Natural killer cell (primary cell): ENCODE measurements around the gene PGGHG. TPM values are rescaled to one million over a fixed set of nuclear protein-coding genes. Genes with fewer than 3 reads are reported as not detected.

ENCODE experiments used
- ATAC-seq, 3 donors: fragments of 150-1000 bp in 2 of 3; fragments of 200-7000 bp in 1 of 3; cut with Tn5 transposase; 1 replicate in 1 of 3; 2 replicates in 2 of 3; pipeline ENCODE4 v1.10.0; 2021; ENCODE audit warnings: mild to moderate bottlenecking in 2 of 3, moderate library complexity in 2 of 3
- DNase-seq, 2 donors: peaks; one replicate each; pipeline versions ENCODE4 v3.0.0 to v3.0.0-alpha.2; 2013 to 2021; ENCODE audit warnings: mixed read lengths in 1 of 2
- H3K27ac ChIP-seq: one replicate; pipeline ENCODE4 v1.5.1; 2013; ENCODE audit warnings: mild to moderate bottlenecking, low read length
- H3K27me3 ChIP-seq: one replicate; pipeline ENCODE4 v1.6.1; 2013; ENCODE audit warnings: low read length; ENCODE audit not compliant: control insufficient read depth, insufficient read depth
- H3K36me3 ChIP-seq: one replicate; pipeline ENCODE4 v1.6.1; 2013; ENCODE audit warnings: low read length; ENCODE audit not compliant: control insufficient read depth, insufficient read depth
- H3K4me1 ChIP-seq: one replicate; pipeline ENCODE4 v1.6.1; 2013; ENCODE audit warnings: low read length; ENCODE audit not compliant: control insufficient read depth, insufficient read depth
- H3K4me3 ChIP-seq: one replicate; pipeline ENCODE4 v1.5.1; 2013; ENCODE audit warnings: low read length
- H3K9me3 ChIP-seq: one replicate; pipeline ENCODE4 v1.6.1; 2013; ENCODE audit warnings: low read length; ENCODE audit not compliant: control insufficient read depth, insufficient read depth
- H3K27ac Mint-ChIP-seq, 2 donors: one replicate each; pipeline ENCODE4 v1.8.0; 2022; ENCODE audit warnings: mild to moderate bottlenecking in 2 of 2, mixed read lengths in 2 of 2, moderate library complexity in 1 of 2
- H3K27me3 Mint-ChIP-seq, 2 donors: one replicate each; pipeline ENCODE4 v1.8.0; 2022; ENCODE audit warnings: low read depth in 2 of 2, mixed read lengths in 2 of 2
- H3K36me3 Mint-ChIP-seq: one replicate; pipeline ENCODE4 v1.8.0; 2022; ENCODE audit warnings: mixed read lengths
- H3K4me1 Mint-ChIP-seq, 2 donors: one replicate each; pipeline ENCODE4 v1.8.0; 2022; ENCODE audit warnings: mixed read lengths in 2 of 2
- H3K4me3 Mint-ChIP-seq: one replicate; pipeline ENCODE4 v1.8.0; 2022; ENCODE audit warnings: mild to moderate bottlenecking, moderate library complexity, mixed read lengths
- H3K9me3 Mint-ChIP-seq, 2 donors: one replicate each; pipeline ENCODE4 v1.8.0; 2022; ENCODE audit warnings: mixed read lengths in 2 of 2
- WGBS: methylation state at CpG from one replicate; pipeline ENCODE4 v1.1.7; 2013; ENCODE audit warnings: missing lambda C conversion rate; ENCODE audit not compliant: insufficient coverage; 5-methylcytosine and 5-hydroxymethylcytosine counted together
- intact Hi-C: fragments of 100-400 bp; cut with micrococcal nuclease; formaldehyde crosslinking; loops from one replicate; pipeline ENCODE4 v1.14.2; 2022
- total RNA-seq, 4 donors: library from RNA; stranded (reverse); fragments of 120-200 nt in 1 of 4; gene quantifications; one replicate each; pipeline versions ENCODE4 v1.2.3 to v1.2.4, GENCODE V29; 2013 to 2022
- TF ChIP-seq, protein P1 (sequence below): fragments of 200-600 bp; IDR thresholded peaks from one replicate; pipeline ENCODE4 v1.8.0; 2022; ENCODE audit warnings: antibody characterized with exemption

Gene PGGHG
- total RNA-seq, 3 donors from 2014 or later (not counting 1 experiment from before 2014, with no cell fraction given): 130 to 237 (median 153) TPM

DNA sequence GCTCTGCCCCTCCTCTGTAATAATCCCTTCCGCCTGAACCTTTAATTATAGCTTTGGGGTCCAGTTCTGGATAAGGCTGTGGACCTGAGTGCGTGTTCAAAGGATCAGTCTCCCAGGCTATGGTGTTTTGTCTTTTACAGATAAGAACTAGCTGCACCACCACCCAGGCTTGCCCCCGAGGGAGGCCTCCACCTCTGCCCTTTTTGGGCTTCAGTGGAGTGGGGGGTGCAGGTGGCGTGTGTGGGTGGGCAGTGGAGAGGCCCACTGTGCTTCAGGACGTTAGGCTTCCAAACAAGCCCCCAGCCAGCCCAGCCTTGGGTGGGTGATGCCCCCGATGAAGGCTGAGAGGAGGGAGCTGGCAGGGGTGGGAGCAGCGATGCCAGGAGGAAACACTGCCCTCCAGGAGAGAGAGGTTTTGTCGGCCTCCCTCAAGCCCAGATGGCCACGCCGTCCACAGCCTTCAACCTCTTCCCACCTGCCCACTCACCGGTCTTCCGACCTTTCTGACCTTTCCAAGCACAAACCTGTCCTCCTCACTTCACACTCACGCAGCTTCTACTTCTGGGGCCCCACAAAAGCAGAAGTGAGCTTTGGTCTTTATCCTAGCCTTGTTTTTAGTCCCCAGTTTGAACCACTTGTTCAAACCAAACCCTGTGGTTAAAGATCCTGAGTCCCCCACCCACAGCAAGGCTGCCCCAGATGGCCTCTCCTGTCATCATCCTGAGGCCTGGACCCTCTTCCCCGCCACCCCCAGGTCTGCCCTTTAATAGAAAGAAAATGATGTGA lies 31.8 kb upstream of the PGGHG start:
- Histone ChIP-seq H3K36me3 (peaks cover 16% of the 10 kb centered on the region), H3K27ac (no peak overlapping the region), H3K9me3 (no peaks in the 10 kb centered on the region), H3K4me3 (no peak overlapping the region), H3K4me1 (peaks cover 12% of the 10 kb centered on the region), H3K27me3 (no peaks in the 10 kb centered on the region)
- 58% methylated on average over 14 of the region's 14 CpGs for WGBS
- Mint-ChIP-seq H3K4me3 (no peak overlapping the region), H3K27me3 (peaks cover 0 to 3% of the 10 kb centered on the region in 2 donors), H3K4me1 (no peaks in the 10 kb centered on the region), H3K27ac (no peak overlapping the region), H3K9me3 (no peaks in the 10 kb centered on the region), H3K36me3 (peaks cover 7% of the 10 kb centered on the region)
- DNase-seq: no peak
- TF ChIP-seq, protein P1, sequence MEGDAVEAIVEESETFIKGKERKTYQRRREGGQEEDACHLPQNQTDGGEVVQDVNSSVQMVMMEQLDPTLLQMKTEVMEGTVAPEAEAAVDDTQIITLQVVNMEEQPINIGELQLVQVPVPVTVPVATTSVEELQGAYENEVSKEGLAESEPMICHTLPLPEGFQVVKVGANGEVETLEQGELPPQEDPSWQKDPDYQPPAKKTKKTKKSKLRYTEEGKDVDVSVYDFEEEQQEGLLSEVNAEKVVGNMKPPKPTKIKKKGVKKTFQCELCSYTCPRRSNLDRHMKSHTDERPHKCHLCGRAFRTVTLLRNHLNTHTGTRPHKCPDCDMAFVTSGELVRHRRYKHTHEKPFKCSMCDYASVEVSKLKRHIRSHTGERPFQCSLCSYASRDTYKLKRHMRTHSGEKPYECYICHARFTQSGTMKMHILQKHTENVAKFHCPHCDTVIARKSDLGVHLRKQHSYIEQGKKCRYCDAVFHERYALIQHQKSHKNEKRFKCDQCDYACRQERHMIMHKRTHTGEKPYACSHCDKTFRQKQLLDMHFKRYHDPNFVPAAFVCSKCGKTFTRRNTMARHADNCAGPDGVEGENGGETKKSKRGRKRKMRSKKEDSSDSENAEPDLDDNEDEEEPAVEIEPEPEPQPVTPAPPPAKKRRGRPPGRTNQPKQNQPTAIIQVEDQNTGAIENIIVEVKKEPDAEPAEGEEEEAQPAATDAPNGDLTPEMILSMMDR: no peak
- no peak for ATAC-seq
- intact Hi-C loops: no loop called here

GRCh38 chr11:257766-258493 lies 31.0 kb upstream of the PGGHG start:
- no peaks in the 10 kb centered on the region for H3K4me1 Mint-ChIP-seq
- H3K9me3 Mint-ChIP-seq: no peaks in the 10 kb centered on the region
- H3K27me3 Mint-ChIP-seq: peaks cover 0 to 3% of the 10 kb centered on the region in 2 donors
- Histone ChIP-seq H3K27me3 (no peaks in the 10 kb centered on the region), H3K9me3 (no peaks in the 10 kb centered on the region), H3K27ac (no peak overlapping the region), H3K4me3 (no peak overlapping the region), H3K4me1 (peaks cover 12% of the 10 kb centered on the region), H3K36me3 (peaks cover 8% of the 10 kb centered on the region)
- TF ChIP-seq, protein P1: no peak
- DNase-seq (peak in 1 of 2 donors; percentile 7), ATAC-seq (no peak)
- H3K4me3 Mint-ChIP-seq: no peak overlapping the region
- no peak overlapping the region for H3K27ac Mint-ChIP-seq
- H3K36me3 Mint-ChIP-seq: no peaks in the 10 kb centered on the region
- intact Hi-C loops: no loop called here
- 87% methylated on average over 15 of the region's 15 CpGs for whole genome bisulfite sequencing

DNA sequence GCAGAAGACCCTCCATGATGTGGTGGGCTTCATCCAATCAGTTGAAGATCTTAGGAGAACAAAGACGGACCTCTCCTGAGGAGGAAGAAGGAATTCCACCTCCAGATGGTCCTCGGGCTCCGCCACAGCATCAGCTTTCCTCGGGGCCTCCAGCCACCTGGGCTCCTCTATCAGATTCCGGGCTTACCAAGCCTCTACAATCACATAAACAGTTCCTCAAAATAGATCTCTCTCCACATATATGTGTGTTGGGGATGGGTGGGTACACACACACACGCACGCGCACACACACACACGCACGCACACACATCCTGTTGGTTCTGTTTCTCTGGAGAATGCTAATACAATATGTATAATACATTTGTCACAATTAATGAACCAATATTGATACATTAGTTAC lies 29.5 kb upstream of the PGGHG start:
- peaks cover 0 to 3% of the 10 kb centered on the region in 2 donors for H3K27me3 Mint-ChIP-seq
- no peak overlapping the region for H3K4me3 Mint-ChIP-seq
- no peaks in the 10 kb centered on the region for H3K9me3 Mint-ChIP-seq
- ATAC-seq (no peak), DNase-seq (peak in 1 of 2 donors; percentile 10)
- H3K27me3 ChIP-seq: no peaks in the 10 kb centered on the region
- no peak overlapping the region for H3K27ac ChIP-seq
- H3K4me1 Mint-ChIP-seq: no peaks in the 10 kb centered on the region
- H3K9me3 ChIP-seq: no peaks in the 10 kb centered on the region
- no peak overlapping the region for H3K27ac Mint-ChIP-seq
- H3K4me1 ChIP-seq: peaks cover 12% of the 10 kb centered on the region
- TF ChIP-seq, protein P1: no peak
- intact Hi-C loops: no loop called here
- H3K4me3 ChIP-seq: no peak overlapping the region
- no peaks in the 10 kb centered on the region for H3K36me3 Mint-ChIP-seq
- WGBS: 67% methylated on average over 1 of the region's 10 CpGs
- H3K36me3 ChIP-seq: no peaks in the 10 kb centered on the region
